Activated naive CD8-positive, alpha-beta T cell treated with anti-CD3 and anti-CD28 coated beads, Interleukin-2, amount 50 U/mL, for 16 hours (primary cell): ENCODE results near the gene SLC24A3.

Source experiments
- DNase-seq: peaks from one replicate; pipeline ENCODE4 v3.0.0-alpha.2; 2020; ENCODE audit warnings: low read depth, low spot score

The SLC24A3 gene

DNA sequence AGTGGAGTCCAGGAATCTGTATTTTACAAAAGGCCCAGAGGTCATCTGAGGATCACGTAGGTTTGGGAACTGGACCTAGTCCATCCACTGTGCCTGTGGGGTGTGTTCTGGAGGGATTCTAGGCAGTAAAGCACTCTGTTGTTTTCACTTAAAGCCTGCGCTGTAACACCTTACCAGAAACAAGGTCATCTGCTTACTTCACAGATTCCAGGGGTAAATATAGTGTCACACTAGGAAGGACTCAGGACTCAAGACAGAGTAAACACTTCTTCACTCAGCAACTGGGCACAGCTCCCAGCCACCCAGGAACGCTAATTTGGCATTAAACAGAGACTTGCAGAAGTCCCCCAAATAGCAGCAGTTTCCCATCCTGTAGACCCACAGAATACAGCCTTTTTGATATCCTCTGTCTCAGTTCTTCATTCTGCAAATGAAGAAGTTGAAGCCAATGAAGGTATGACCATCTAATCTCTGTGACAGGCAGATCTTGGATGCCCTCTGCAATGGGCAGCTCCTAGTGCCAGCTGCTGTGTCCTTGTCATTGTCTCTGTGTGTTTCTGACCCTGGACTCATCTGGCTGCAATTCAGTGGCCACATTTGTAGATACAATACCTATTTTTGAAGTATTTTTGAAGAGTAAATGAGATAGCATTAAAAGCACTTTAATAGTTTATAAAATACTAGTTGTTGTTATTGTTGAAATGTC lies 129.1 kb downstream of the SLC24A3 start:
- DNase-seq = no peak

DNA sequence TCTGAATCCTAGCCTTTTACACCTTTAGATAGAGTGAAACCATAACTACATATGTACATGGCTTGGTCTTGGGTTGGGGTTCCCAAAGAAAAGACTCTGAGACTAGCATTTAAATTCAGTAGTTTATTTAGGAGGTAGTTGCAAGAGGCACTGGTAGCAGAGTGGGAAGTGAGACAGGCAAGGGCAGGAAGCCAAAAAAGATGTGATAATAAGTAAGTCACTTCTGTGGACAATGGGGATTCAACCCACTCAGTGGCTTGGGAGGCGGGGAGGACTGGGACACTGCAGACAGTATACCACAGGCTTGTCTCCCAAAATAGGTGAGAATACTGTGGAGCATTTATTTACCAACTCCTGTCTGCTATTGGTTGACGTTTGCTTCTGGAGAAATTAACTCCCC lies 131.9 kb downstream of the SLC24A3 start:
- no peak for DNase-seq

DNA sequence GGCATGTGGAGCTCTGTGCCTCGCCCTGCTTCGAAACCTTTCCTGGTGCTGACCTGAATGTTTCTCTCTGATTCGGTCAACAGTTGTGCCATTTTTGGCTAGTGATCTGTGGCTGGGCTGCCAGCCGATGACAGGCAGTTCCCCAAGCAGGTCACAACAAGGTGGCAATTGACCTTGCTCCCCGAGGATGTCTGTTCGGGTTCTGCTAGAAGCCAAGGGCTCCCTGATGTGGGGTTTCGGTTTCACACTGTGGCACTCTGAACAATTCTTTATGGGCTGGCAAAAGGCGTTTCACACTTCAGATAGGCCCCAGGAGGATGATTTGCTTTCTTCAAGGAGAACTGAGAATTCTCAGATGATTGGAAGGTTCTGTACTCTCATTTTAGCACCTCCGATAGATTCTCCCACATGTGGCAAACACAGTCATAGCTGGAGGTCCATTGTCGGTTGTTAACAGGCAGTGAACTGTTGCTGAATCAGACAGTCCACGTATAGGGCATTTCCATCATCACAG lies 135.6 kb downstream of the SLC24A3 start:
- DNase-seq = no peak

DNA sequence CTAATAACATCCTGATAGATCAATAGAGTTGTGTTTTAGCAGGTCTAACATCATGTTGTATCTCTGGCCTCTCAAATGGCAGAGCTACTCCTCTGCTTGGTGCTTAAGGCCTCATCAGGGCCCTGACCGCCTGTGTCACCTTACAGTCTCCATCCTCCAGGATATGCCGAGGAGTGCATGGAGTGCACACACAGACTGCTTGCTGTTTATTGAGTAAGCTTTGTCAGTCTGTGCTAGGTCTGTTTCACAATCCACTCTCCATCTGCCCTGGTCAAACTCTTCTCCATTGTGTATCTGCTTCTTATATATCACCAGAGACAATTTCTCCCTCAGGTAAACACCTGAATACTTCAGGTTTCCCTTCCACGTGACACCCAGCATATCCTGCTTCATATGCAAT lies 136.1 kb downstream of the SLC24A3 start:
- DNase-seq = no peak

DNA sequence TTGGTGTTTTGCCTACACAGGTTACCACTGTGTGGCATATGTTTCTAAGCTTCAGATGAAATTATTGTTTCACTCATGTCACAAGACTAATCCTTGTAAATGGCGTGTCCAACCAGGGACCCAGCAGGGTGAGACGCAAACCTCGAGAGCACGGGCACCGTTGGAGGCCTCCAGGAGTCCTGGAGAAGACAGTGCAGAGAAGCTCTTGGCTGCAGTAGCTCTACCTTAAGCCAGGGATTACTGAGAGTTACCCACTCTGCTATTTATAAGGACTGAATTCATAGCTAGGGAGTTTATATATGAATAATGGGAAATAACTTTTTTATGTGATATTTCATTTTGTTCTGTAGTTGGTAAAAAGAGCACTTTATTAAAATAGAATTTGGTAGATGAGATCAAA lies 137.4 kb downstream of the SLC24A3 start:
- no peak for DNase-seq

DNA sequence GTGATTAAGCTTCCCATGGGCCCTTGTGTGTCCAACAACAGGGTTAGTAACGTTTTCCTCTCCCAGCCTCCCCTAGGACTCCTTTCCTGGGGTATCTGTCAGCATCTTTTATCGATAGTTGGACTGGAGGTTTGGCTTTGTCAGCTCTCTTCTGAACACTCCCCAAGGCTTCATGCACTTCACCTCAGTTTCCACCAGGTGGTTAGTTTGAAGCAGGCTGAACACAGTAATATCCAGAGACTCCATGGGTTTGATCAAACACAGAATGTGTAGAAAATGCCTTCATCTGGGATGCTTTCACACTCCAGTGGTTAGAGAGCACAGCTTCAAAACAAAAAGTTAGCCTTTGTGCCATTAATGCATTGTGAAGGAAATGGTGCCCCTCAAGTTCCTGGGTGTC lies 139.1 kb downstream of the SLC24A3 start:
- no peak for DNase-seq

DNA sequence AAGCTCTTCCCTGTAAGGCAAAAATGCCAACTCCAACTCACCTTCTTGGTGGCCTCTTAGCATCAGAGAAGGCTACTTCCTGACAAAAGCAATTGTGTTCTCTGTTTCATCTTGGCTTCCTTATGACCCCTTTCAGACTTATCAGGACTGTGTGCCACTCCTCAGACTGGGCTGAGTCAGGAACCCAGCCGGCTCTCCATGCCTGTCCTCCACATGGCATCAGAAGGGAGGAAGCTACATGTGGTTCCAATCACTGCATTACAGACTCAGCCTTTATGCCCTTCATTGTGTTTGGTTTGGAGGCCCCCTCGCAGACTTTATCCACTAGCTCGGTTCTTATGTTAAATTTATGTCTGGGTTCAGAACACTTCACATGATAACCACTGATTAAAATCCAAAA lies 142.5 kb downstream of the SLC24A3 start:
- DNase-seq = no peak

DNA sequence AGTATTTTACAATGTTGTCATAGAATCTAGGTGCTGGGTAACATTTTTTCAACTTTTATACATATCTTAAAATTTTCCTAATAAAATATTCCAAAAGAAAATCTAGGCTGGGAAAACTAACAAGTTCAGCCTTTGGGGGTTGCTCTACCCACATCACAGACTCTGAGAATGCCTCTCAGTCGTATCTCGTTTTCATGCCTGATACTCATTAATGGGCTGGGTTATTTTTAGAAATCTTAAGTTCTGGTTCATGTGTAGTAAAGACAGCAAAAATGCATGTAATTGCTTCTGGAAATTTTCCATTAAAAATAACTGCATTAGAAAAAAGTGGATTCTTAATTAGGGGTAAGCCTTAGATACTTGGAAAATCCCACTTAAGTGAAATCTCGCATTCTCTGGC lies 149.3 kb downstream of the SLC24A3 start:
- DNase-seq = no peak

DNA sequence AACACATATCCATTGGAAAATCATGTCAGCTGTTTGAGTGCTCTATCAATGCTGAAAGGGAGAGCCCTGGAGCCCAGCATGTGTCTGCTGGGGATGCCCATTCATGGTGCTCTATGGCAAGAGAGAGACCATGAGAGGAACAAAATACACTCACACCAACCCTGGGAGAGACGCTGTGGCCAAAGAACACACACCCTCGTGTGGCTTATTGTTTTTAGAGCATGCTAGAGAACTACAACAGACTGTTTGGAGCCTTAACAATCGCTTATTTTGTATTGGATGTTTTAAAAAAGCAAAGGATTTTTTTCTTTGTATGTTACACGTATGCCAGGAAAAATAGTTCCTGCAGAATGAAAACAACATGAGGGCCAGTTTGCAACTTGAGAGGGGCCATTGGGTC lies 151.0 kb downstream of the SLC24A3 start:
- no peak for DNase-seq

DNA sequence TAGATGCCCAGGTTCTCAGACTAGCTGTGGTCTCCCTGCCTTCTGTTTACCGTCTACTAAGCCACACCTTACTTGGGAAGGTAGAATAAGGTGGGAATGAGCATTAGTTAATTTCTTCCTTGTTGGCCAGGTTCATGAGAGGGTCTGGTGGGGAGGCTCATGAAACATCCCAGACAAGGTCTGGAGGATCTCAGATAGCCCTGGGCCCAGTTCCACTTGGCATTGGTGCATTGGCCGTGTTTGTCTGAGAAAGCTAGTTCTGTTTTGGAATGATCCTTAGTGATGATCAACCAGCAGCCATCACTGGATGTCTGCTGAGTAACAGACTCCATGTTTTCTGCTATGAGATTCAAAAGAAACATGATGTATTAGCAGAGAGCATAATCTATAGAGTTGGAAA lies 155.1 kb downstream of the SLC24A3 start:
- DNase-seq = no peak

DNA sequence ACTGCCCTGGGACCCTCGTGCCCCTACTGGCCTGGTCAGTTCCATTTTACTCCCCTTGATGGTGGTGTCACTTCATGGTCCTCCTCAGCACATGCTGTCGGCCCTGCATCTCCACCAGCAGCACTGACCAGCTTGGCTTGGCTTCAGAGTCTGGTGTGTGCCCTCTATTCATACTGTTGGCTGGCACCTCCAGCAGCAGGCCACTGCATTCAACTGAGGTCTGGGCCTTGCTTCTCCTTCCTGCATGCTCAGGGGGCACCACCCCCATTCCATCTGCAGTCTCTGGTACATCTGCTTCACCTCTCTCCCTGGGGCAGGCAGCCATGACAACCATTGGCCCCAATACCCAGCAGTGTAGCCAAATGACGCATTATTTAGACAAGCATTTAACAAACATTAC lies 155.9 kb downstream of the SLC24A3 start:
- DNase-seq = no peak

DNA sequence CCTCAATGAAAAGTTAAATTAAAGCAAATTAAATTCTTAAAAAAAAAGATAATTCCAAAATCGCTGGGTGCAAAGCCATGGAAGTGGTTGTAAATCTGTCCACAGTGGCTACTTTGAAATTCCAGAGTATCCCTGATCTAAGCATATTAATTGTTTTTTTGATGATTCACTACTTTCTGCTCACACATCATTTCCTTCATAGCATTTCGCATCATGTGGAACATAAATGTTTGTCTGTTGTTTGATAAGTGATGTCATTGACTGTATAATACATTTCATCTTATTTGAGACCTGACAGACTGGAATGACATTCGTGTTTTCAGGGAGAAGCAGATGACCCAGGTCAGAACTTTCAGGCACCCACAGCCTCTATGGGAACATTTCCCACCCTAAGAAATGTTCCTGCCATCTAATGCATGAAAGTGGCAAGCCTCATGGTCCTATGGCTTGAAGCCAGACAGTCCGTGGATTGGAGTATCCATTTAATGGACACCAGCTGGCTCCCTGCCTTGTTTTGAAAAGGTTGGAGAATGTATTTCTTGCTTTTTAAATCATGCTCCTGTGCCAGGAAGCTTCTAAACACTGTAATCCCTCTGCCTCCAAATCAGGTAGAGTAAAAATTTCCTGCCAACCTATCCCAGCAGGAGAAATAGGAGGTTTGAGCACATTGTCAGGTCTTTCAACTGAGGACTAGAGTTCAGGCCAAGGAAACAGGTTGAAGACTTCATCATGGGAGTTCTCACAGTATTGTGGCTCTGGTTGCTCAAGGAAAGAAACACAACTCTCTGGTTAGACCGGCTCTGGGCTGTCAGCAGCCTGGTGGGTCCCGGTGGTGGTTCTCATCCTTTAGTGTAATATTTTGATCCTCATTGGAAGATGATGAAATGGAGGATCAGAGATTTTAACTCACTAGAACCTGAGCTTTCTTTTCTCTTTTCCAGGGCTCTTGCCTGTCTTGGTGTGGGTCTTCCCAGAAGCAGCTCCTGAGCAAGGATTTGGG lies 157.9 kb downstream of the SLC24A3 start:
- no peak for DNase-seq

DNA sequence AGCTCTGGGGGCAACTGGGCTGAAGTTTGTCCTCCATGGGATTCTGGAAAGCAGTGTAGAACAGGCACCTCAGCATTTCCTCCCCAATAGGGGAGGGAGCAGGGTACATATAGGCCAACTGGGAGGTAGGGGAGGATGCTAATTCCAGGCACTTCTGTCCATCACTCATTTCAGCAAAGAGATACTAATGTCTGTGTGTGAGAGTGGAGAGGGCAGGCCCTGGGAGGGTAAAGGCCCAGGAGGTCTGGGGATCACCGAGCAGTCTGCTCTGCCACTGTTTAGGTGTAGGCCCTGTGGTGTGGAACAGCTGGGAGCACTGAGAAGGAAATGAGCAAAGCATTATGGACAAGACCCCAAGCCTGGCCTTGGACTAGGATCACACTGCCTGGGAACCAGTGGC lies 158.7 kb downstream of the SLC24A3 start:
- DNase-seq = no peak

DNA sequence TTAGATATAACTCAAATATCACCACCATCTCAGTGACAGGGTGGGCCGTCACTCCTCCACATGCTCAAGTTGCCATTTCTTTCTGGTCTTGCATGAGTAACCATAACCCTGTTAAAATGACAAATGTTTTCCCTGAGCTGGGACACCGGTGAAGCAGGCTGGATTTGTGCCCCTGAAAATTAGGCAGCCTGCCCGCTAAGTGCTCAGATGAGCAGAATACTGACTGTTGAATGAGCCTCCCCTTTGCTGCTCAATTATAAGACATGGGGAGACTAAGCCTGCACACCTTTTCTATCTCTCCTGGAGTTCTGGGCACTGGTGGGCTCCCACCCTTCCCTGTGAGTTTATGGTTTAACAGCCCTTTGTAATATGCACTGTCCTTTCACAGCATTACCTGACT lies 161.8 kb downstream of the SLC24A3 start:
- DNase-seq = no peak

DNA sequence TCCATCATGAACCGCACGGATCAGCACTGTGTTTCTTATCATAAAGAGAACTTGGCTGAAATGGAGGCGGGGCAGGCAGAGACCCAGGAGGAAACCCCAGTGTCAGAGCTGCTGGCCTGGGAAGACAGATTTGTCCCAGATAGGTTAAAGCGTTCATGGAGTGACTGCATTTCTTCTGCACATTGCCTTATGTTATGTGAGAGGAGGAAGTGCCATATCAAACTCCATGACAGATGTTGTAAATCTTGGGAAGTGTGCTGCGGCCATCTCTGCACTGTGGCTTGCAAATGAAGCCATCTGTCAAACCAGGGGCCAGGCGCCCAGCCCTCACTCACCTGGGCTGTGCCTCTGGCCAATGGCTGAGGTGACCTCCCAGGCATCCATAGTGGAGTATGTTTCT lies 163.0 kb downstream of the SLC24A3 start:
- DNase-seq = no peak

DNA sequence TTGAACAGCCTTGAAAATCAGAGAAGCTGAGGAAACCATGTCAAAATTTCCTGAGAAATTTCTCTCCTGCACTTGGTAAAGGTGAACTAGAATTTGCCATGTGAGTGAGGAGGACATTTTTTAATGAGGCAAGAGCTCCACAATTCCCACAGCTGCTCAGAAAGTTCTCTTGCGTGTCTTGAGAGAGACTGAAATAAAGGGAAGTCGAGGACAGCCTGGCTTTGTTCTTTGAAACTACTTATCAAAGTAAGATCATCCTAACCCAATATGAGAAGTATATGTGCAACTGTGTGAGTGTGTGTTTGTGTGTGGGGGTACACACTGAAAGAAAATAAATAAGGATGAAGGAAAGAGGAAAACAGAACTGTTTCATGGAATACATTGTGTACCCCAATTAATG lies 163.4 kb downstream of the SLC24A3 start:
- DNase-seq = no peak

DNA sequence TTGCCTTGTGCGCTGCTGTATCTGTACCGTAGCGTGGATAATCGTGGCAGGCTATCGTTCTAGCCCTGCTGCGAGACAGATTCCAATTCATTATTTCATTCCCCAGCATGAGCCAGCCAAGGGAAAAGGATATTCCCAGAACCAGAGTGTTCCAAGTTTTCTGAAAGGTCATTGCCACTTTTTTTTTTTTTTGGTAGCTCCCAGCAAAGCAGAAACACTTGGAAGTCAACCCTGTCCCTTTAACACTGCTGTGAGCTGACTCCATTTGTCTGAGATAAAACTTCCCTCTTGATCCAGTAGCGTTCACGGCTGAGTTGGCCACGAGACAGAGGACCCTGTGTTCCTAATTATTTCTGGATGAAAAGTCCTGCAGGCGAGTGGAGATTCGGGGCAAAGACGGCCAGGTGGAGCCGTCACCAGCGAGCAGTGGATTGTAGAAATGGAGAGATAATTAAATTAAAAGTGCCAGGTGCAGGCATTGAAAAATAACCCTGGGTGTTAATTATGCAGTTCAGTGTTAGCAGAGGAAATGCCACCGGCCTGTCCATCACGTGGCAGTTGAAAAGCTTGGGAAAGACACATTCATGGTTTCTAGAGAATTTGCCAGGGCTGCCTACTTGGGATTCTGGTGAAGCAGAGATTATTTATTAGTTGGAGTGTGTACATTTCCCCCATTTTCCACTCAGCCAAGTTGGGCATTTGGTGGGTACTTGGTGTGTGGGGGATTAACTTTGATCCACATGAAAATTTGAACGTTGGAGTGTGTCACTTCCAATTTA lies 164.2 kb downstream of the SLC24A3 start:
- no peak for DNase-seq

DNA sequence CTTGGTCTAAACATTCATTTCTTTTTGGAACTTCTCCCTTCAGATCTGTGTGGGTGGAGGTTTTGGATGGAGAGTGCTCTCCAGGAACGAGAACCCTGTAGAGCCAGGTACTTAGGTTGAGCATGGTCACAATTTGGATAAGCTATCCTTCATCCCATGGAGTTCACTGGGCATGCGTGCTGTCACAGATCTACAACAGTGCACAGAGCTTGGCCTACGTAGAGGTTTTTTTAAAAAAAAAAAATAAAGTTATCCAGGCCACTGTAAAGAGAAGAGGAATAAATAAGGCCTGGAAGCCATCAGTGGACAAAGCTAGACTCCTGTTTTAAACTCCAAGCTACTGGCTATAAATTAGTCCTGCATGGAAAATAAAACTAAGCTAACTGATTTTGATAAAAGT lies 165.6 kb downstream of the SLC24A3 start:
- DNase-seq = no peak

DNA sequence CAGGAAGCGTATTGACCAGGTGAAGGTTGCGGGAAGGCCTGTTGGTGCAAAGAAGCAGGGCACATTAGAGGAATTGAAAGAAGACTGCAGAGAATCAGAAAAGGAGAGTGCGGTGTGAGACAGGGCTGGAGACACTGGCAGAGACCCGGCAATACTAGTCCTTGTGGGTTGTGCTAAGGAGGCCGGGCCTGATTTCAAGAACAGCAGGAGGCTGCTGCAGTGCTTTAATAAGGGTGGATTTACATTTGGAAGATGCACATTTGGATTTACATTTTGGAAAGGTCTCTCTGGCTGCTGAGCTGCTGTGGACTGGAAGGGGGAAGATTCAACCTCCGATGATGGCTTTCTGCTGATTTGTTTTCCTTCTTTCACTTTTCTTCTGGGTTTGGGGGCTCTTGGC lies 167.8 kb downstream of the SLC24A3 start:
- DNase-seq = no peak

DNA sequence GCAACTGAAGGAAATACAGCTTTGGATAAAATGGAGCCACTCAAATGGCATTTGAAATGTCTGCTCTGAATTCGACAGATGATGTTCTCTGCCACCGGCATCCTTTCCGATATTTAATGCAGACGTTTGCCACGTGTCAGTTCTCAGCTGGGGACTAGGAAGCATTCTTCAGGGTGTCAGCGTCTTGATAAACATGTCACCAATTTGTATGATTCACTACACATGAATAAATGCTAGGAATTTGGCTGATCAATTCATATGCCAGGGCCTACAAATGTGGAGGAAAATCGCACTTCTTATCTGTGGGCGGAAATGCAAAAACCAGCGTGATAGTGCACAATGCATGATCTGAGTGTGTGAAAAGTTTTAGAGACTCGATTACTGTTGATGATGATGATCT lies 169.5 kb downstream of the SLC24A3 start:
- DNase-seq = no peak

DNA sequence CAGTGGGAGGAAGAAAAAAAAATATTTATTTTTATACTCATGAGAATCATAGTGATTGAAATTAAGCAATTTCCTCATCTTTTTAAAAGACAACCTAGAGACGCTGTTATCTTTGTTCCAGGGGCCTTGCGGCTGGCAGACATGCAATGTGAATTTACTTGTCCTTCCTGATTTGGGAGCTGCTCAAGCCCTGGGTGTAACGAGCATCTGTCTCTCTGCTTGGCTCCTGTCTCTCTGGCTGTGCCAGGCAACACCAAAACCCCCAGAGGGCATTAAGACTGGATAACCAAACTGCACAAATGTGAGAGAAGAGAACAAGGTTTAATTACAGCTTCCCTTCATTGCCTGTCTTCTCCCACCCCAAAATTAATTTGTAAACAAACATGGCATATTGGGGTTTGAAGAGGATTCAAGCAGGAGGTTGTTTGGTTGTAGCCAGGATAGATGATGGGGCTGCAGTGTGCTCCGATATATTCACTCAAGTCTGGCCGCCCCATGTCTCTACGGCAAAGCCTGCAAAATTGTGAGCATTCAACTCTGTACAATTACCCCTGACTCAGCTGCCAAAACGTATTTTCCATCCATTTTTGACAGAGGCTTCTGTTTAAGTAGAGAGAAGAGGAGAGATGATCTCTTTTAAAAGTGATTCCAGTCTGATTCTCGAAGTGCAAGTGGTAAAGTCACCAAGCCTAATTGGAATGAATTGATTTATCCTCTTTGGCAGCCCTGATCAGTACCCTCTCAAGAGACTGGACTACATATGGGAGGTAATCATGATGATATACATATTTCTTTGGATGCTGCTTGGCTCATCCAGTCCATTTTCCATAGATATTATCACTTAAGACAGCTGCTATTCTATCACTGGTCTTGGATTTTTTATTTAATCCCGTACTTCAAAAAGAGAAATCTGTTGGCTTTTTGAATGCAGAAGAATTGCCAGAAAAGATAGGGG lies 170.2 kb downstream of the SLC24A3 start:
- DNase-seq = no peak
